Activated CD8-positive, alpha-beta memory T cell treated with anti-CD3 and anti-CD28 coated beads, Interleukin-2, amount 50 U/mL, for 48 hours (primary cell): ENCODE results near the gene ARHGAP45.

Experiments used
- DNase-seq: peaks from one replicate; pipeline ENCODE4 v3.0.0-alpha.2; 2020

ARHGAP45 gene

GRCh38 chr19:1135454-1135853 lies 68.5 kb downstream of the ARHGAP45 start:
- DNase-seq, result no peak

DNA sequence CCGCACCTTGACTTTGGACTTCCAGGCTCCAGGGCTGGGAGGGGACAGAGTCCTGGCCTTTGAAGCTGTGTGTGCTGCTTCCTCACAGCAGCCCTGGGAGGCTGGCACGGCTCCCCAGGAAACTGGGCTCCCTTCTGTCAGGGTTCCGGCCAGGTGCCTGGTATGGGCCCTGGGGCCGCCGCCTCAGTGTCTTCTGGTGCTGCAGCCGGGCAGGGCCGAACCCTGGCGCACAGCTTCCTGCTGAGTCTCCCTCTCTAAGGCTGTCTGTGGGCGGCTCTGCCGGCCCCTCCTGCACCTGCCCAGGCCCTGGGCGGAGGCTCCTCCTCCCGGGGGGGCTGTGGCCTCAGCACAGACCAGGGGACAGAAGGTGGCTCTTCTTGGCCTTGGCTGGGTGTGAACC lies 69.2 kb downstream of the ARHGAP45 start:
- no peak for DNase-seq
